GM19025 (cell line): Measurements from ENCODE around the gene CD48.
"Not testable (repeated sequence)": the region's sequence is repeated elsewhere in the genome, so short reads cannot be mapped to it uniquely, and the experiment has no call there.

ENCODE experiments used
- ATAC-seq: cut with Tn5 transposase; IDR thresholded peaks from one replicate; pipeline ENCODE4 v1.9.1; 2021; ENCODE audit warnings: mild to moderate bottlenecking, low read depth, moderate library complexity; ENCODE audit not compliant: unreplicated experiment

The CD48 gene

GRCh38 chr1:160716013-160716412 is 4.4 kb upstream of the CD48 start:
- no peak for ATAC-seq

GRCh38 chr1:160714034-160714648 is 2.5 kb upstream of the CD48 start:
- not testable (repeated sequence) for ATAC-seq

GRCh38 chr1:160713161-160713560 is 1.5 kb upstream of the CD48 start:
- ATAC-seq = no peak

- ATAC-seq = not testable (repeated sequence)
These were observed 981 bp upstream of the CD48 start for GRCh38 chr1:160712525-160713080.

- no peak for ATAC-seq
These were observed 383 bp downstream of the CD48 start for GRCh38 chr1:160711276-160711601.

- ATAC-seq = no peak
These were observed 937 bp downstream of the CD48 start for GRCh38 chr1:160710517-160711252.

GRCh38 chr1:160709715-160710114 is 1.9 kb downstream of the CD48 start:
- ATAC-seq = no peak

- ATAC-seq = peak; percentile 40
These were observed 2.8 kb downstream of the CD48 start for GRCh38 chr1:160708801-160709200.

- ATAC-seq = no peak
These were observed 3.5 kb downstream of the CD48 start for GRCh38 chr1:160708118-160708517.

GRCh38 chr1:160707236-160708064 is 4.2 kb downstream of the CD48 start:
- no peak for ATAC-seq

GRCh38 chr1:160706526-160707235 is 4.9 kb downstream of the CD48 start:
- ATAC-seq = no peak

- ATAC-seq = no peak
These were observed 5.9 kb downstream of the CD48 start for GRCh38 chr1:160705742-160706141.

GRCh38 chr1:160705212-160705621 is 6.4 kb downstream of the CD48 start:
- not testable (repeated sequence) for ATAC-seq

GRCh38 chr1:160704250-160704649 is 7.4 kb downstream of the CD48 start:
- no peak for ATAC-seq

- ATAC-seq = no peak
These were observed 9.5 kb downstream of the CD48 start for GRCh38 chr1:160702100-160702499.

- not testable (repeated sequence) for ATAC-seq
These were observed 19.2 kb downstream of the CD48 start for GRCh38 chr1:160692390-160692789.

- ATAC-seq = no peak
These were observed 26.4 kb downstream of the CD48 start for GRCh38 chr1:160685266-160685665.

- no peak for ATAC-seq
These were observed 28.4 kb downstream of the CD48 start for GRCh38 chr1:160682983-160683865.

GRCh38 chr1:160681891-160682140 is 29.8 kb downstream of the CD48 start:
- ATAC-seq = no peak
